ENCODE results near the gene TIMM23B. TPM values are rescaled to one million over a fixed set of nuclear protein-coding genes. Genes with fewer than 3 reads are reported as not detected.

Gene TIMM23B
- total RNA-seq (2022; extraction: Qiagen RNA extraction): 14.8 to 24.9 TPM (median 17.8 TPM) in 5 replicates

GRCh38 chr10:49941447-49942338 lies at the start of gene TIMM23B, which contains the start of gene PARG:
TIMM23B (plus strand) TSS chr10:49942053; CDS start chr10:49942195, 142 bp downstream.
PARG (minus strand) TSS chr10:49942027; CDS start chr10:49941725, 302 bp downstream.

GRCh38 chr10:49988376-49988775 lies 46.5 kb downstream of the TIMM23B start, which contains the start of gene AGAP6:
AGAP6 (plus strand) TSS chr10:49988406; CDS start chr10:49988716, 310 bp downstream.

Other genes starting within 250 kb of the TIMM23B start
- gene OGDHL, start 179.7 kb upstream of the TIMM23B start, total RNA-seq (2022; extraction: Qiagen RNA extraction): 0.46 to 0.59 TPM (median 0.47 TPM) in 5 replicates
- 16.5 to 21.7 TPM (median 18.6 TPM) in 5 replicates for gene PARG, start within 50 bp of the TIMM23B start, total RNA-seq (2022; extraction: Qiagen RNA extraction)
- gene AGAP6, start 46.4 kb downstream of the TIMM23B start, total RNA-seq (2022; extraction: Qiagen RNA extraction): 6.5 to 9.6 TPM (median 8.1 TPM) in 5 replicates
- gene WASHC2A, start 125.9 kb downstream of the TIMM23B start, total RNA-seq (2022; extraction: Qiagen RNA extraction): 10.9 to 14.9 TPM (median 11.3 TPM) in 5 replicates

Measured in A549 treated with AZD2906 at 1 μM for 4 hours (cell line).